OCI-LY7 (cell line): ENCODE results near the gene LRRC8D. TPM values are rescaled to one million over a fixed set of nuclear protein-coding genes. Genes with fewer than 3 reads are reported as not detected.
A peak's percentile ranks its signal among the peaks of the same experiment; 100 is the strongest.

Source experiments
- BruUV-seq: library from RNA; stranded (reverse); fragments of 400-500 nt; replicated peaks from 2 replicates; lab custom pipeline; 2021; lab: Mats Ljungman, UMichigan
- CTCF ChIA-PET: fragments of 300-600 bp; sonication (Branson Sonifier 250); formaldehyde crosslinking; loops from one replicate; lab custom pipeline; 2022; ENCODE audit warnings: antibody characterized with exemption; ENCODE audit not compliant: unreplicated experiment; lab: Charles Lee
- POLR2A ChIA-PET: fragments of 300-600 bp; sonication (Branson Sonifier 250); formaldehyde crosslinking; loops from one replicate; lab custom pipeline; 2022; ENCODE audit warnings: antibody characterized with exemption; lab: Charles Lee
- DNase-seq: peaks from one replicate; pipeline ENCODE4 v3.0.0-alpha.2; 2015; ENCODE audit warnings: low spot score
- H2AFZ ChIP-seq: fragments of 200-600 bp; sonication (generic), shearing (Covaris generic); 2 replicates; pipeline ENCODE4 v1.6.1; 2014; ENCODE audit warnings: mild to moderate bottlenecking, antibody characterized with exemption, low read length, moderate library complexity
- H3K27ac ChIP-seq: fragments of 200-600 bp; sonication (generic); 2 replicates; pipeline ENCODE4 v1.5.1; 2014; ENCODE audit warnings: mixed run types, low read depth, mild to moderate bottlenecking, moderate library complexity, low read length, inconsistent platforms; ENCODE audit not compliant: poor library complexity, severe bottlenecking
- H3K36me3 ChIP-seq: fragments of 200-600 bp; sonication (generic); 2 replicates; pipeline ENCODE4 v1.6.1; 2014; ENCODE audit warnings: mild to moderate bottlenecking, antibody characterized with exemption, low read length, moderate library complexity, mixed read lengths; ENCODE audit not compliant: insufficient read depth
- H3K4me1 ChIP-seq: fragments of 200-600 bp; sonication (generic); 2 replicates; pipeline ENCODE4 v1.5.1; 2014; ENCODE audit warnings: mild to moderate bottlenecking, low read length; ENCODE audit not compliant: insufficient read depth, poor library complexity, severe bottlenecking
- H3K4me2 ChIP-seq: fragments of 200-600 bp; sonication (generic); 2 replicates; pipeline ENCODE4 v1.6.1; 2014; ENCODE audit warnings: mild to moderate bottlenecking, low read length
- H3K4me3 ChIP-seq: fragments of 200-600 bp; sonication (generic); 2 replicates; pipeline ENCODE4 v1.5.1; 2014; ENCODE audit warnings: mild to moderate bottlenecking, low read depth, low read length; ENCODE audit not compliant: poor library complexity, severe bottlenecking
- H3K79me2 ChIP-seq: fragments of 200-600 bp; sonication (generic); 2 replicates; pipeline ENCODE4 v1.6.1; 2016; ENCODE audit warnings: low read depth, mild to moderate bottlenecking, low read length, moderate library complexity, mixed read lengths; ENCODE audit not compliant: insufficient read depth
- H3K9me2 ChIP-seq: fragments of 200-600 bp; sonication (generic); 2 replicates; pipeline ENCODE4 v1.6.1; 2016; ENCODE audit warnings: mild to moderate bottlenecking, low read length, mixed read lengths; ENCODE audit not compliant: insufficient read depth
- H3K9me3 ChIP-seq: fragments of 200-600 bp; sonication (generic); 2 replicates; pipeline ENCODE4 v1.6.1; 2014; ENCODE audit warnings: mild to moderate bottlenecking, mixed run types, low read length, mixed read lengths
- H4K20me1 ChIP-seq: fragments of 200-600 bp; sonication (generic); 2 replicates; pipeline ENCODE4 v1.6.1; 2014; ENCODE audit warnings: mild to moderate bottlenecking, antibody characterized with exemption, low read length, moderate library complexity, mixed read lengths; ENCODE audit not compliant: insufficient read depth
- EZH2phosphoT487 ChIP-seq: fragments of 200-600 bp; sonication (generic); IDR thresholded peaks from 2 replicates; pipeline ENCODE4 v1.6.1; 2018; ENCODE audit warnings: low read depth, borderline replicate concordance, mild to moderate bottlenecking, mixed run types, antibody characterized with exemption, low read length, moderate library complexity, mixed read lengths
- intact Hi-C: fragments of 100-400 bp; cut with micrococcal nuclease; formaldehyde crosslinking; loops from one replicate; pipeline ENCODE4 v1.10.0; 2022; ENCODE audit not compliant: unreplicated experiment
- total RNA-seq, 2 experiments: library from RNA; depleted of rRNA in 1 of 2; stranded (reverse); fragments of >200 nt in 1 of 2; shearing (Covaris generic) in 1 of 2; gene quantifications; 2 replicates each; pipeline ENCODE4 v1.2.3, GENCODE V29; 2014 to 2022
- TF ChIP-seq, protein P1 (sequence below): fragments of 200-600 bp; sonication (generic); conservative IDR thresholded peaks from 2 replicates; pipeline ENCODE4 v1.5.1; 2014; ENCODE audit warnings: mild to moderate bottlenecking, antibody characterized with exemption, low read length, moderate library complexity, mixed read lengths

Gene LRRC8D
- total RNA-seq, 2 experiments from 2014 or later = 23.8 to 37.1 TPM

DNA sequence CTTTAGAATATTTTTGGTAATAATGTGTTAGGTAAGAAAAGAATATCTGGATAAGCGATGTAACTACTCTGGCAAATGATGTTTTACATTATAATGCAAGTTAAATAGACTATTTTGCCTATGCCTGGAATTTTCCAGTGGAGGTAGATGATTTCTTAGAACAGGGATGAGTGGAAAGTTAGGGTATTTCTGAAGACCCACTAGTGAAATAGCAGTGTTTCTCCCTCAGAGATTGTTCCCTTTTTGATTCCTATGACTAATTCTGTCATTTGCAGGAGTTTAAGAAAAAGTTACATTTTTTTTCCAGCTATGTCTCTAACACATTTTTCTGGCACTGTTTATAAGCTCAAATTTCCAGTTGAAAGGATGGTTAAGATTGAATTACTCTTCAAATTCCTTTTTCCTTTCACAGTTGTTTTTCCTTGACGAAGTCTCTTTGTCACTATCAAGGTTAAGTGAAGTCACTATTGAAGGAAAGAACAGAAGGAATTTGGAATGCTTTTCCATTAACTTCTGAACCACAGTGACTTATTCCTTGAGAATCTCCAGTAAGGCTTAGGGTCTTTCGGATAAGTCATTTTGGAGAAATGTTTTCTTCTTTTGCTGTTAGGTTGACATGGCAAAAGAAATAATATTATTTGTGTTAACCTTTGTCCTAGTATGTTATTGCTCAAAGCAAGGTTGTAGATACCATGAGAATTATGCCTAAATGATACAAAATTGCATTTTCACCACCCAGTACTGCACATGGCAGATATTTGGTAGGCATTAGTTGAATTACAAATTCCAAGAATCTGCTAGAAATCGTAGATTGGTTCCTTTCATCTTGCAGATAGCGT lies 131.2 kb downstream of the LRRC8D start:
- CTCF ChIA-PET = no interaction called here
- Histone ChIP-seq H4K20me1 (no peaks in the 10 kb centered on the region), H3K4me1 (peaks cover 15% of the 10 kb centered on the region), H3K4me2 (no peak overlapping the region), H3K9me3 (no peaks in the 10 kb centered on the region), H3K79me2 (no peaks in the 10 kb centered on the region), H2AFZ (no peak overlapping the region), H3K4me3 (no peak overlapping the region), H3K36me3 (no peaks in the 10 kb centered on the region), H3K27ac (no peak overlapping the region), H3K9me2 (no peaks in the 10 kb centered on the region)
- intact Hi-C loops = no loop called here
- BruUV-seq = no TSS peak
- POLR2A ChIA-PET = interaction anchor here (0.9 to 1.0 kb wide), 2 partner anchors 12 to 188 kb away, joined by 3 to 4 read pairs; no protein-coding TSS in a partner anchor
- TF ChIP-seq, protein P1, sequence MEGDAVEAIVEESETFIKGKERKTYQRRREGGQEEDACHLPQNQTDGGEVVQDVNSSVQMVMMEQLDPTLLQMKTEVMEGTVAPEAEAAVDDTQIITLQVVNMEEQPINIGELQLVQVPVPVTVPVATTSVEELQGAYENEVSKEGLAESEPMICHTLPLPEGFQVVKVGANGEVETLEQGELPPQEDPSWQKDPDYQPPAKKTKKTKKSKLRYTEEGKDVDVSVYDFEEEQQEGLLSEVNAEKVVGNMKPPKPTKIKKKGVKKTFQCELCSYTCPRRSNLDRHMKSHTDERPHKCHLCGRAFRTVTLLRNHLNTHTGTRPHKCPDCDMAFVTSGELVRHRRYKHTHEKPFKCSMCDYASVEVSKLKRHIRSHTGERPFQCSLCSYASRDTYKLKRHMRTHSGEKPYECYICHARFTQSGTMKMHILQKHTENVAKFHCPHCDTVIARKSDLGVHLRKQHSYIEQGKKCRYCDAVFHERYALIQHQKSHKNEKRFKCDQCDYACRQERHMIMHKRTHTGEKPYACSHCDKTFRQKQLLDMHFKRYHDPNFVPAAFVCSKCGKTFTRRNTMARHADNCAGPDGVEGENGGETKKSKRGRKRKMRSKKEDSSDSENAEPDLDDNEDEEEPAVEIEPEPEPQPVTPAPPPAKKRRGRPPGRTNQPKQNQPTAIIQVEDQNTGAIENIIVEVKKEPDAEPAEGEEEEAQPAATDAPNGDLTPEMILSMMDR = no peak
- no peak for TF ChIP-seq EZH2phosphoT487
- DNase-seq = no peak

DNA sequence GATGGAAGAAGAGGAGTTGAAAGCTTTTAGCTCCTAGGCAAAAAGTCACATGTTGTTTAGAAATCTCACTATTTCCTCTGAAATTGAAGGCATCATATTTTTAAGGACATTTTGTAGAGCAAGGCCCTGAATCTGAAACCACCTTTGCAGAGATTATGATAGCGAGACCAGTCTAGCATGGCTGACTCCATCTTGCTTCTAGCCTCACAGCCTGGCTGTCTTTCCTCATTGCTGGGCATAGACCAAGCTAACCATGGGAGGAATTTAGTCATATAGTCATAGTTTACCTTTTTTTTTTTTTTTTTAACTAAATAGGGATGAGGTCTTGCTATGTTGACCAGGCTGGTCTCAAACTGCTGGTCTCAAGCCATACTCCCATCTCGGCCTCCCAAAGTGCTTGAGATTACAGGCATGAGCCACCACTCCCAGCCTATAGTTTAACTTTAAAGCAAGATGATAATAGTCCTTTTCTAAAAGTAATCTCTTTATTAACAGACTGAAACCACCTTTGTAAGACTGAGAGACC lies 131.8 kb downstream of the LRRC8D start:
- Histone ChIP-seq H3K9me3 (no peaks in the 10 kb centered on the region), H3K36me3 (no peaks in the 10 kb centered on the region), H3K79me2 (no peaks in the 10 kb centered on the region), H2AFZ (peak overlapping the region; percentile 78; the same call in 1 of the 2 replicates), H4K20me1 (no peaks in the 10 kb centered on the region), H3K9me2 (no peaks in the 10 kb centered on the region), H3K27ac (no peak overlapping the region), H3K4me2 (no peak overlapping the region), H3K4me1 (peaks cover 10% of the 10 kb centered on the region), H3K4me3 (no peak overlapping the region)
- intact Hi-C loops = loop anchor here (1.0 kb wide), 1 partner anchor 148 kb away; no protein-coding TSS in a partner anchor
- CTCF ChIA-PET = no interaction called here
- POLR2A ChIA-PET = interaction anchor here (0.9 kb wide), 1 partner anchor 189 kb away, joined by 3 read pairs; no protein-coding TSS in a partner anchor
- no TSS peak for BruUV-seq
- no peak for DNase-seq
- TF ChIP-seq EZH2phosphoT487 = no peak
- TF ChIP-seq, protein P1 = no peak
